ENCODE data around the gene TCF4. TPM values are rescaled to one million over a fixed set of nuclear protein-coding genes. Genes with fewer than 3 reads are reported as not detected.
A peak's percentile ranks its signal among the peaks of the same experiment; 100 is the strongest.

Gene TCF4
- total RNA-seq, 6 donors from 2014 or later = 70.6 to 115 (median 92.4) TPM

DNA sequence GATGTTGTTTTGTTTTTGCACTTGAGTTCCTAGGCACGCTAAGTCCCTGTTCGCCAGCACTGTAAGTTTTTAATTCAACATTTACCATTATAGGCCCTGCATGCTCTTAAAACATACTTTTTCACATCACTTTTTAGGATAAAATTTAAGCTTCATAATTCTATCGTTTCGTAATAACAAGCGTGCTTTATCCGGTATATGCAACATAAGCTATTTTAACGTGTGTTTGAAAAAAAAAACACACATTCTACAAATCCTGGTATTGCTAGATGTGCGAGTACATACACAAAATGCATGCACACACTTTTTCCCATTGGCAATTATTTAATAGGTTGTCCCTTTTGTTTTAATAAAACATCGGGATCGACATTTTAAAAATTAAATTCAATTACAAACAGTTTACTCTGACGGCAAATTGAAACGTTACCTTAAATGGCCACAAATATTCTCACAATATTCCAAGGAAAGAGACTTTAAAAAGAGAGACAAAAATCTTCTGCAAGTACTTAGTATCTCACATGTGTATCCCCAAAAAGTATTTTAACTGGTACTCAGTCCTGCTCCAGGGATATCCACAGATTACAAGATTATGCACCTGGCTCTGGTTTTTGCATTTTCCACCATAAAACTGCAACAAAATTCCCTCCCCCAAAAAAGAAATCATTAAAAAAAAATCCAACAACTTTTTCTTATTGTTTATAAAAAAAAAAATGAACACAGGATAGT is 1.0 kb upstream of the TCF4 start:
- no peaks in the 10 kb centered on the region for H3K36me3 ChIP-seq
- peak overlapping the region; percentile 49 to 76 (median 68) for H3K4me3 ChIP-seq
- H3K4me1 ChIP-seq = peaks cover 0 to 16% (median 4%) of the 10 kb centered on the region in 4 donors
- peak overlapping the region; percentile 84 to 94 (median 88) for H3K27ac ChIP-seq
- ATAC-seq (ENCODE audit: low FRiP score in 2 of 2) = no peak
- H3K27me3 ChIP-seq = no peaks in the 10 kb centered on the region
- 2 to 5% methylated on average over 12 of the region's 12 CpGs for WGBS, 2 donors
- DNase-seq = no peak
- no peaks in the 10 kb centered on the region for H3K9me3 ChIP-seq
- TF ChIP-seq EP300 (IDR thresholded peaks at IDR 0.05) (no peak), POLR2A (IDR thresholded peaks at IDR 0.05) (no peak), POLR2AphosphoS5 (IDR thresholded peaks at IDR 0.05) (no peak)
- TF ChIP-seq, protein P1, sequence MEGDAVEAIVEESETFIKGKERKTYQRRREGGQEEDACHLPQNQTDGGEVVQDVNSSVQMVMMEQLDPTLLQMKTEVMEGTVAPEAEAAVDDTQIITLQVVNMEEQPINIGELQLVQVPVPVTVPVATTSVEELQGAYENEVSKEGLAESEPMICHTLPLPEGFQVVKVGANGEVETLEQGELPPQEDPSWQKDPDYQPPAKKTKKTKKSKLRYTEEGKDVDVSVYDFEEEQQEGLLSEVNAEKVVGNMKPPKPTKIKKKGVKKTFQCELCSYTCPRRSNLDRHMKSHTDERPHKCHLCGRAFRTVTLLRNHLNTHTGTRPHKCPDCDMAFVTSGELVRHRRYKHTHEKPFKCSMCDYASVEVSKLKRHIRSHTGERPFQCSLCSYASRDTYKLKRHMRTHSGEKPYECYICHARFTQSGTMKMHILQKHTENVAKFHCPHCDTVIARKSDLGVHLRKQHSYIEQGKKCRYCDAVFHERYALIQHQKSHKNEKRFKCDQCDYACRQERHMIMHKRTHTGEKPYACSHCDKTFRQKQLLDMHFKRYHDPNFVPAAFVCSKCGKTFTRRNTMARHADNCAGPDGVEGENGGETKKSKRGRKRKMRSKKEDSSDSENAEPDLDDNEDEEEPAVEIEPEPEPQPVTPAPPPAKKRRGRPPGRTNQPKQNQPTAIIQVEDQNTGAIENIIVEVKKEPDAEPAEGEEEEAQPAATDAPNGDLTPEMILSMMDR (IDR thresholded peaks at IDR 0.05) = no peak

DNA sequence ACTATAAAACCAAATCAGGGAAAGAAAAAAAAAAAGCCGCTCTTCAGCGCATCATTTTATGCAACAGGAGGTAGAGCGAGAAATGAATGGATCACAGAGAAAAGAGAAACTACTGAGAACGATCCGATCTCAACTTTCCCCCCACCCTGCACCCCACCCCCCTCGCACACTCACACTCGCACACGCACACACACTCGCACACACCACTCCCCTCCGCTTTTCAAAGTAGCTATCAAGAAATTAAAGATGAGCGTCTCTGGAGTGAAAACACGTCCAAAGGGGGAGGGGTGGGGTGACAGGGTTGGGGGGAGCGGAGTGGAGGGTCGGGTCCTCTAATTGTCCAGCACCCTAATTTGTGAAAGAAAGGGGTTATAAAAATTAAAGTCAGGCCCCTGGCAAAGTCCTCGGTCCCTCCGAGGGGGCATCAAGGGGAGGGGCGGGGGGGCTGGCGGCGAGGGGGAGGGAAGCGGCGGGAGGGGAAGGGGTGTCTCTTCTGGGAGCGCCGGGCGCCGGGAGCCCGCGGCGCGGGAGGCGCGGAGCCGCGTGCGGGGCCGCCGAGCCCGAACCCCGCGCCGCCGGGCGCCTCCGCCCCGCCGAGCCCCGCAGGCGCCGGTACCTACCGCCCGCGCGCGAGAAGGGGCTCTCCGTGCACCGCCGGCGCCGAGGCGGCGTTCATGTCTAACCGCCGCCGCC is 428 bp downstream of the TCF4 start:
- DNase-seq (no peak), ATAC-seq (ENCODE audit: low FRiP score in 2 of 2) (no peak)
- H3K27ac ChIP-seq = peak overlapping the region; percentile 84 to 94 (median 88)
- TF ChIP-seq POLR2A (IDR thresholded peaks at IDR 0.05) = no peak
- no peak for TF ChIP-seq POLR2AphosphoS5 (IDR thresholded peaks at IDR 0.05)
- TF ChIP-seq, protein P1 (IDR thresholded peaks at IDR 0.05) = no peak
- TF ChIP-seq EP300 (IDR thresholded peaks at IDR 0.05) = no peak
- H3K9me3 ChIP-seq = no peaks in the 10 kb centered on the region
- WGBS, 2 donors = 2% methylated on average over 12 to 56 of the region's 63 CpGs
- peak overlapping the region; percentile 49 to 76 (median 68) for H3K4me3 ChIP-seq
- no peaks in the 10 kb centered on the region for H3K27me3 ChIP-seq
- peaks cover 0 to 16% (median 4%) of the 10 kb centered on the region in 4 donors for H3K4me1 ChIP-seq
- H3K36me3 ChIP-seq = no peaks in the 10 kb centered on the region

DNA sequence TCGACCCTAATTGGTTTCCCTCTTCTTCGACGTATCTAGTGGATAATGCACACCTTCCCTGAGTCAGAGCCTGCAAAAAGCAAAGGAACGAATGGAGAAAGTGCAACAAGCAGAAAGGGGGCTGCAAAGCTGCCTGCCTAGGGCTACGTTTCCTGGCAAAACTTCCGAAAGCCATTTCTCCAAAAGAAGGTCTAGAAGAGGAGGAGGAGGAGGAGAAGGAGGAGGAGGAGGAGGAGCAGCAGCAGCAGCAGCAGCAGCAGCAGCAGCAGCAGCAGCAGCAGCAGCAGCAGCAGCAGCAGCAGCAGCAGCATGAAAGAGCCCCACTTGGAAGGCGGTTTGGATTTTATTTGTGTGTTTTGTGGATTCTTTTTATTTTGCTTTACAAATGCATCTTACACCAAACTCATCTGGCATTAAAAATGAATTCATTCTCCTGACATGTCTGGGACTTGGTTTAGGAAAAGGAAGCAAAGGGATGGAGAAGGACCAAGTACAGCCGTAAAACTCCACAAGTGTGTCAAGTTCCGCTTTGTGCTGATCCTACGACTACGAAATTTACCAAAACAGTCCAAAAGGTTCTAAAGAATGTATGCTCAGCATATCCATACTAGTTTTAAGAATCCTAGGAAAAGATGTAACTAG is 2.0 kb downstream of the TCF4 start:
- no peaks in the 10 kb centered on the region for H3K9me3 ChIP-seq
- peak overlapping the region; percentile 22 to 76 (median 68) for H3K4me3 ChIP-seq
- peaks cover 0 to 16% (median 5%) of the 10 kb centered on the region in 4 donors for H3K4me1 ChIP-seq
- peak overlapping the region; percentile 84 to 94 (median 88) for H3K27ac ChIP-seq
- ATAC-seq (ENCODE audit: low FRiP score in 2 of 2) (no peak), DNase-seq (peak in 1 of 2 donors; percentile 13)
- H3K36me3 ChIP-seq = no peaks in the 10 kb centered on the region
- TF ChIP-seq, protein P1 (IDR thresholded peaks at IDR 0.05) = no peak
- TF ChIP-seq POLR2A (IDR thresholded peaks at IDR 0.05) (no peak), EP300 (IDR thresholded peaks at IDR 0.05) (no peak), POLR2AphosphoS5 (IDR thresholded peaks at IDR 0.05) (no peak)
- WGBS, 2 donors = 29 to 32% methylated on average over 11 of the region's 11 CpGs
- no peaks in the 10 kb centered on the region for H3K27me3 ChIP-seq

DNA sequence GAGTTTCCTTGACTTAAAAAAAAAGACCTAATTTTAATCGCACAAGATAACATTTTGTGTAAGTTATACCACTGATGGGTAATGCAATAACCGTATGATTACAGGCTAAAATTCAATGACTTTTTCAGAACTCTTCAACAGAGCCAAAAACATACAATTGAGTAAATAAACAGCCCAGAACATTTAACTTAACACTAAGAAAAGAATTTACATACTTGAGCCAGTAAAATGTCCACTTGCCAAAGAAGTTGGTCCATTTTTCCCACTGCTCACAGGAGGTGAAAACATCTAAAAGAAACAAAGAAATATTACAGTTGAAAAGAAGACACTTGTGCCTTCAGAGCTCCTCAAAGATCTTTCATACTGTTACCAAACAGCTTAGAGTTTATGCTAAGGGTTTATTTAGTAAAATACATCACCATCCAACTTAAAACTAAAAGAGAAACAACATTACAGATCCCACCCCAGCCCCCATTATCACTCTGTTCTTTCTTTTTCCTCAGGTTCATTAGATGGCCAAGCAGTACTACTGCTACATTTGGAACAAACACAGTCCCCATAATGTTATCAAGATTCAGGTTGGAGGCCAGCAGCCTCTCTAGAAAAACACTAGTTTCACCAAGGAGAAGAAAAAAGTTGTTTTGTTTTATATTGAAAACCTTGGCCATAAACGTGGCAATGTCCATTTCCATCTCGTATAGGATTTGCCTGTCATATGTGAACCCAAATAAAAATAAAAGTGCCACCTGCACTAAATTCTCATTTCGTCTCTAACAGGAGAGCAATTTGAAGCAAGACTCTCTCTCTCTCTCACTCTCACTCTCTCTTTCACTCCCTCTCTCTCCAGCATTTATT is 2.7 kb downstream of the TCF4 start:
- Histone ChIP-seq H3K27ac (peak overlapping the region; percentile 84 to 94 (median 88)), H3K36me3 (no peaks in the 10 kb centered on the region), H3K4me3 (peak overlapping the region in 3 of 4 donors; percentile 66 to 76 (median 70)), H3K27me3 (no peaks in the 10 kb centered on the region), H3K4me1 (peaks cover 0 to 15% (median 7%) of the 10 kb centered on the region in 4 donors), H3K9me3 (no peaks in the 10 kb centered on the region)
- WGBS, 2 donors = 26 to 32% methylated on average over 5 of the region's 5 CpGs
- ATAC-seq (ENCODE audit: low FRiP score in 2 of 2) (no peak), DNase-seq (no peak)
- TF ChIP-seq POLR2AphosphoS5 (IDR thresholded peaks at IDR 0.05) (no peak), POLR2A (IDR thresholded peaks at IDR 0.05) (no peak), EP300 (IDR thresholded peaks at IDR 0.05) (no peak)
- TF ChIP-seq, protein P1 (IDR thresholded peaks at IDR 0.05) = no peak

Data from upper lobe of left lung (tissue), 6 donors.